ENCODE measurements around the gene ZNF599. TPM values are rescaled to one million over a fixed set of nuclear protein-coding genes. Genes with fewer than 3 reads are reported as not detected.

Gene ZNF599
- total and polyA plus RNA-seq, 12 donors, result 3.3 to 14.3 (median 7.5) TPM

DNA sequence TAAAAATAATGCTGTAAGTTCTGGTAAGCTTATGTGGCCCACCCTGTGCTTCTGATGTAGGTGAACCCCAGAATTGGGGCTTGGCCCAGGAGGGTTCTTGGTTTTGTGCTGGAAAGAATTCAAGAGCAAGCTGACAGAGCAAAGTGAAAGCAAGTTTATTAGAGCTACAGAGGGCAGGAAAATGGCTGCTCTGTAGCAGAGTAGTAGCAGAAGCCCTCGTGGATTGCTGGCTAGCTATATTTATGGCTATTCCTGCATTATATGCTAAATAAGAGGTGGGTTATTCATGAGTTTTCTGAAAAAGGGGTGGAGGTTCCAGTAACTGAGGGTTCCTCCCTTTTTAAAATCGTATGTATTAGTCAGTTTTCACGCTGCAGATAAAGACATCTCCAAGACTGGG is 20.6 kb upstream of the ZNF599 start:
- H3K9me3 ChIP-seq (replicated peaks in 1 of 3), result peaks cover 0 to 5% (median 0%) of the 10 kb centered on the region in 3 donors
- H3K4me3 ChIP-seq, result no peak overlapping the region
- 49 to 71% (median 63%) methylated on average over 3 of the region's 3 CpGs for WGBS, 4 donors
- no peaks in the 10 kb centered on the region for H3K36me3 ChIP-seq (replicated peaks in 1 of 2)
- H3K27ac ChIP-seq, result no peak overlapping the region
- TF ChIP-seq CTCF (IDR thresholded peaks at IDR 0.05) (no peak), POLR2A (IDR thresholded peaks at IDR 0.05) (no peak)
- no peaks in the 10 kb centered on the region for H3K27me3 ChIP-seq
- no peaks in the 10 kb centered on the region for H3K4me1 ChIP-seq (replicated peaks in 1 of 2)
- DNase-seq, result no peak
- intact Hi-C loops (cut with DNase I), result no loop called here

DNA sequence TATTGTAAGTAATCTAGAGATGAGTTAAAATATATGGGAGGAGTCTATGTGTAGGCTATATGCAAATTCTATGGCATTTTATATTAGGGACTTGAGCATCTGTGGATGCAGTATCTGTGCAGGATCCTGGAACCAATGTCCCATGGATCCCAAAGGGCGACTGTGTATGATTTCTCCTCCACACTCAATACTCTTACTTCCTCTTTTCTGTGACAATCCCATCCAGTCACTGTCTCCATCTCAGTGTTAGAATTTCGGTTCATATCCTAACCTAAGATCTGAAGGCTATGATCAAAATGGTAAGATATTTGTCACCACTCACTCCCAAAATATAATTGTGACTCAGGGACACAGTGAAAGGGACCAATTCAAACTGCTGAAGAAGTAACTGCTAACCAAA is 15.1 kb upstream of the ZNF599 start:
- intact Hi-C loops (cut with DNase I), result no loop called here
- DNase-seq, result no peak

GRCh38 chr19:34787059-34787824 is 14.2 kb upstream of the ZNF599 start:
- H3K9me3 ChIP-seq (replicated peaks in 1 of 3), result peaks cover 0 to 9% (median 0%) of the 10 kb centered on the region in 3 donors
- H3K27ac ChIP-seq, result no peak overlapping the region
- no peak for DNase-seq
- no peak for TF ChIP-seq POLR2A (IDR thresholded peaks at IDR 0.05)
- no peak for TF ChIP-seq CTCF (IDR thresholded peaks at IDR 0.05)
- no peaks in the 10 kb centered on the region for H3K27me3 ChIP-seq
- intact Hi-C loops (cut with DNase I), result no loop called here
- H3K36me3 ChIP-seq (replicated peaks in 1 of 2), result no peaks in the 10 kb centered on the region
- H3K4me1 ChIP-seq (replicated peaks in 1 of 2), result no peaks in the 10 kb centered on the region
- WGBS, 4 donors, result 61 to 67% (median 66%) methylated on average over 3 of the region's 3 CpGs
- no peak overlapping the region for H3K4me3 ChIP-seq

More for the DNA sequence above, 15.1 kb upstream of the ZNF599 start:
- 43 to 55% (median 46%) methylated on average over 2 of the region's 2 CpGs for WGBS, 4 donors
- no peaks in the 10 kb centered on the region for H3K36me3 ChIP-seq (replicated peaks in 1 of 2)
- no peaks in the 10 kb centered on the region for H3K4me1 ChIP-seq (replicated peaks in 1 of 2)
- H3K27ac ChIP-seq, result no peak overlapping the region
- TF ChIP-seq POLR2A (IDR thresholded peaks at IDR 0.05) (no peak), CTCF (IDR thresholded peaks at IDR 0.05) (no peak)
- H3K27me3 ChIP-seq, result no peaks in the 10 kb centered on the region
- peaks cover 0 to 9% (median 0%) of the 10 kb centered on the region in 3 donors for H3K9me3 ChIP-seq (replicated peaks in 1 of 3)
- no peak overlapping the region for H3K4me3 ChIP-seq

GRCh38 chr19:34786236-34786635 is 13.2 kb upstream of the ZNF599 start:
- 70 to 83% (median 80%) methylated on average over 5 of the region's 5 CpGs for WGBS, 4 donors
- DNase-seq, result no peak
- intact Hi-C loops (cut with DNase I), result no loop called here
- no peaks in the 10 kb centered on the region for H3K27me3 ChIP-seq
- H3K4me1 ChIP-seq (replicated peaks in 1 of 2), result no peaks in the 10 kb centered on the region
- peaks cover 0 to 9% (median 0%) of the 10 kb centered on the region in 3 donors for H3K9me3 ChIP-seq (replicated peaks in 1 of 3)
- H3K4me3 ChIP-seq, result no peak overlapping the region
- H3K27ac ChIP-seq, result no peak overlapping the region
- H3K36me3 ChIP-seq (replicated peaks in 1 of 2), result no peaks in the 10 kb centered on the region
- TF ChIP-seq POLR2A (IDR thresholded peaks at IDR 0.05) (no peak), CTCF (IDR thresholded peaks at IDR 0.05) (no peak)
